B cell (primary cell): Measurements from ENCODE around the gene LYRM9. TPM values are rescaled to one million over a fixed set of nuclear protein-coding genes. Genes with fewer than 3 reads are reported as not detected.

Experiments
- ATAC-seq: fragments of 200-7000 bp; cut with Tn5 transposase; one replicate; pipeline ENCODE4 v1.10.0; 2021; ENCODE audit warnings: low read depth, mild to moderate bottlenecking, moderate number of reproducible peaks, moderate library complexity
- CTCF ChIA-PET: fragments of 350-600 bp; sonication (Branson Sonifier 250); formaldehyde crosslinking; loops from one replicate; lab custom pipeline; 2021; ENCODE audit warnings: antibody characterized with exemption, inconsistent platforms; lab: Charles Lee
- POLR2A ChIA-PET: fragments of 350-600 bp; sonication (Branson Sonifier 250); formaldehyde crosslinking; loops from one replicate; lab custom pipeline; 2021; ENCODE audit warnings: antibody characterized with exemption; lab: Charles Lee
- DNase-seq: peaks from one replicate; pipeline ENCODE4 v3.0.0; 2013
- H2AFZ ChIP-seq: 2 replicates; pipeline ENCODE4 v1.6.1; 2012; ENCODE audit warnings: mild to moderate bottlenecking, low read depth, low read length; ENCODE audit not compliant: insufficient read depth, poor library complexity, severe bottlenecking
- H3K27ac ChIP-seq, 2 donors: 1 replicate in 1 of 2; 2 replicates in 1 of 2; pipeline ENCODE4 v1.5.1; 2012 to 2013; ENCODE audit warnings: low read length in 2 of 2, mild to moderate bottlenecking in 2 of 2, moderate library complexity in 1 of 2
- H3K27me3 ChIP-seq, 4 experiments: fragments of 200-600 bp in 1 of 4; sonication (generic) in 1 of 4; replicated peaks in 1 of 4; 1 replicate in 2 of 4; 2 replicates in 2 of 4; pipeline versions ENCODE4 v1.6.1 to v1.7.0; 2013 to 2016; ENCODE audit warnings: low read length in 3 of 4, mild to moderate bottlenecking in 2 of 4, mixed read lengths in 1 of 4, moderate library complexity in 1 of 4; ENCODE audit not compliant: insufficient read depth in 4 of 4, control insufficient read depth in 3 of 4; ENCODE audit errors: control extremely low read depth in 1 of 4
- H3K36me3 ChIP-seq, 2 experiments: replicated peaks in 1 of 2; 1 replicate in 1 of 2; 2 replicates in 1 of 2; pipeline versions ENCODE4 v1.6.1 to v1.7.1; 2013; ENCODE audit warnings: low read length in 1 of 2; ENCODE audit not compliant: insufficient read depth in 2 of 2, control insufficient read depth in 1 of 2; ENCODE audit errors: control extremely low read depth in 1 of 2, extremely low read depth in 1 of 2
- H3K4me1 ChIP-seq, 2 donors: fragments of 200-600 bp in 1 of 2; sonication (generic) in 1 of 2; 1 replicate in 1 of 2; 2 replicates in 1 of 2; pipeline versions ENCODE4 v1.5.1 to v1.6.1; 2013 to 2017; ENCODE audit warnings: low read length in 2 of 2; ENCODE audit not compliant: control insufficient read depth in 2 of 2, insufficient read depth in 2 of 2
- H3K4me2 ChIP-seq: replicated peaks from 2 replicates; pipeline ENCODE3; 2012; ENCODE audit warnings: mild to moderate bottlenecking, low read depth, low read length; ENCODE audit not compliant: poor library complexity, severe bottlenecking
- H3K4me3 ChIP-seq, 5 experiments: fragments of 200-600 bp in 1 of 5; sonication (generic) in 1 of 5; 1 replicate in 3 of 5; 2 replicates in 2 of 5; pipeline versions ENCODE4 v1.5.1 to v1.7.0; 2011 to 2016; ENCODE audit warnings: low read length in 4 of 5, mild to moderate bottlenecking in 4 of 5, low read depth in 2 of 5, control low read depth in 1 of 5, moderate library complexity in 1 of 5; ENCODE audit not compliant: insufficient read depth in 1 of 5; ENCODE audit errors: control extremely low read depth in 1 of 5, extremely low read depth in 1 of 5
- H3K79me2 ChIP-seq: fragments of 200-600 bp; sonication (generic); one replicate; pipeline ENCODE4 v1.6.0; 2016; ENCODE audit warnings: low read length; ENCODE audit not compliant: control insufficient read depth, insufficient read depth
- H3K9ac ChIP-seq: fragments of 200-600 bp; sonication (generic); 2 replicates; pipeline ENCODE4 v1.6.1; 2017; ENCODE audit warnings: mild to moderate bottlenecking, low read length, moderate library complexity
- H3K9me3 ChIP-seq, 3 donors: one replicate each; pipeline versions ENCODE4 v1.6.1 to v1.7.1; 2013; ENCODE audit warnings: low read length in 2 of 3; ENCODE audit not compliant: control insufficient read depth in 2 of 3, insufficient read depth in 1 of 3; ENCODE audit errors: control extremely low read depth in 1 of 3
- H4K20me1 ChIP-seq: 2 replicates; pipeline ENCODE4 v1.6.0; 2012; ENCODE audit warnings: mild to moderate bottlenecking, low read length; ENCODE audit not compliant: insufficient read depth, control insufficient read depth, poor library complexity, severe bottlenecking
- H3K27ac Mint-ChIP-seq: one replicate; pipeline ENCODE4 v1.8.0; 2021; ENCODE audit warnings: mixed read lengths
- H3K27me3 Mint-ChIP-seq: one replicate; pipeline ENCODE4 v1.8.0; 2021; ENCODE audit warnings: mixed read lengths
- H3K4me1 Mint-ChIP-seq: one replicate; pipeline ENCODE4 v1.8.0; 2021; ENCODE audit warnings: mixed read lengths
- H3K4me3 Mint-ChIP-seq: one replicate; pipeline ENCODE4 v1.8.0; 2021; ENCODE audit warnings: mixed read lengths
- H3K9me3 Mint-ChIP-seq: one replicate; pipeline ENCODE4 v1.8.0; 2022; ENCODE audit warnings: mixed read lengths; ENCODE audit not compliant: insufficient read depth
- EZH2 ChIP-seq: IDR thresholded peaks from 2 replicates; pipeline ENCODE4 v1.6.1; 2012; ENCODE audit warnings: borderline replicate concordance, low read depth, mild to moderate bottlenecking, moderate library complexity, low read length; ENCODE audit not compliant: insufficient read depth, poor library complexity, severe bottlenecking
- WGBS: methylation state at CpG from one replicate; pipeline ENCODE4 v1.1.5; 2013; ENCODE audit warnings: missing lambda C conversion rate; ENCODE audit not compliant: insufficient coverage; 5-methylcytosine and 5-hydroxymethylcytosine counted together
- intact Hi-C: fragments of 100-400 bp; cut with micrococcal nuclease; formaldehyde crosslinking; loops from one replicate; pipeline ENCODE4 v1.10.0; 2022
- polyA plus RNA-seq: library from polyadenylated mRNA; depleted of rRNA; stranded (reverse); fragments of >200 nt; gene quantifications from 2 replicates; pipeline ENCODE4 v1.2.3, GENCODE V29; 2012
- total RNA-seq, 2 donors: library from RNA; stranded (reverse); fragments of 120-200 nt in 1 of 2; gene quantifications; 1 replicate in 1 of 2; 2 replicates in 1 of 2; pipeline versions ENCODE4 v1.2.3 to v1.2.4, GENCODE V29; 2013 to 2022
- TF ChIP-seq, protein P1 (sequence below): fragments of 200-600 bp; IDR thresholded peaks from one replicate; pipeline ENCODE4 v1.8.0; 2022; ENCODE audit warnings: antibody characterized with exemption, mild to moderate bottlenecking

LYRM9 gene
- total and polyA plus RNA-seq, 2 donors (not counting 1 experiment from before 2014, with no cell fraction given), result 12.1 to 14.2 TPM

GRCh38 chr17:27878776-27879562, 14.2 kb downstream of the LYRM9 start:
- H3K27ac ChIP-seq, result no peak overlapping the region
- H3K36me3 ChIP-seq, result peaks cover 0 to 10% of the 10 kb centered on the region in 2 experiments
- intact Hi-C loops, result no loop called here
- no peak overlapping the region for H3K9ac ChIP-seq
- H3K4me1 Mint-ChIP-seq, result no peaks in the 10 kb centered on the region
- ChIA-PET CTCF (interaction anchor here (0.7 to 10.1 kb wide), 16 partner anchors 8 to 373 kb away, joined by 3 to 252 read pairs (median 4); partner anchors contain the start of gene LYRM9), POLR2A (no interaction called here)
- DNase-seq (no peak), ATAC-seq (no peak)
- H3K9me3 Mint-ChIP-seq, result no peaks in the 10 kb centered on the region
- H2AFZ ChIP-seq, result no peak overlapping the region
- TF ChIP-seq, protein P1, sequence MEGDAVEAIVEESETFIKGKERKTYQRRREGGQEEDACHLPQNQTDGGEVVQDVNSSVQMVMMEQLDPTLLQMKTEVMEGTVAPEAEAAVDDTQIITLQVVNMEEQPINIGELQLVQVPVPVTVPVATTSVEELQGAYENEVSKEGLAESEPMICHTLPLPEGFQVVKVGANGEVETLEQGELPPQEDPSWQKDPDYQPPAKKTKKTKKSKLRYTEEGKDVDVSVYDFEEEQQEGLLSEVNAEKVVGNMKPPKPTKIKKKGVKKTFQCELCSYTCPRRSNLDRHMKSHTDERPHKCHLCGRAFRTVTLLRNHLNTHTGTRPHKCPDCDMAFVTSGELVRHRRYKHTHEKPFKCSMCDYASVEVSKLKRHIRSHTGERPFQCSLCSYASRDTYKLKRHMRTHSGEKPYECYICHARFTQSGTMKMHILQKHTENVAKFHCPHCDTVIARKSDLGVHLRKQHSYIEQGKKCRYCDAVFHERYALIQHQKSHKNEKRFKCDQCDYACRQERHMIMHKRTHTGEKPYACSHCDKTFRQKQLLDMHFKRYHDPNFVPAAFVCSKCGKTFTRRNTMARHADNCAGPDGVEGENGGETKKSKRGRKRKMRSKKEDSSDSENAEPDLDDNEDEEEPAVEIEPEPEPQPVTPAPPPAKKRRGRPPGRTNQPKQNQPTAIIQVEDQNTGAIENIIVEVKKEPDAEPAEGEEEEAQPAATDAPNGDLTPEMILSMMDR, result no peak
- no peak for TF ChIP-seq EZH2
- H3K27me3 ChIP-seq, result no peaks in the 10 kb centered on the region
- no peaks in the 10 kb centered on the region for H4K20me1 ChIP-seq
- no peak overlapping the region for H3K27ac Mint-ChIP-seq
- no peak overlapping the region for H3K4me3 ChIP-seq
- no peaks in the 10 kb centered on the region for H3K4me1 ChIP-seq
- H3K27me3 Mint-ChIP-seq, result no peaks in the 10 kb centered on the region
- H3K9me3 ChIP-seq, result no peaks in the 10 kb centered on the region
- no peak overlapping the region for H3K4me2 ChIP-seq
- H3K4me3 Mint-ChIP-seq, result no peak overlapping the region
- WGBS, result 94% methylated on average over 13 of the region's 13 CpGs
- no peaks in the 10 kb centered on the region for H3K79me2 ChIP-seq

DNA sequence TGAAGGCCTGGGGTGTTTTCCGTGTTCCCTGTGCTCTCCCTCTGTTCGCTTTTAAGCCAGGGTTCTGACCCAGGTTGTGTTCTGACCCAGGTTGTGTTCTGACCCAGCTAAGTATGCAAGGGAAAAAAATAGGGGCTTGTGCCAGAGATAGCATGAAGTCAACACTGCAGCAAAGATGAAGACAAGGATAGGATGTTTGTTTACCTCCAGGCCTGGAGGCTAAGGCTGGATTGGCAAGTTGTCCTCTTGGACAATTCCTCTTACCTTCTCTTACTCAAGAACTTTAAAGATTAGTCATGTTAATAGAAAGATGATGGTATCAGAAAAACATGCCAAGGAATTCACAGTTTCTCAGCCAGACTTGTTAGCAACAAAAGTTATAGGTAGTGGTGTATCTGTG, 19.4 kb downstream of the LYRM9 start:
- 90% methylated on average over 2 of the region's 2 CpGs for WGBS
- ChIA-PET POLR2A (no interaction called here), CTCF (interaction anchor here (1.3 to 2.0 kb wide), 2 partner anchors 65 to 68 kb away, joined by 6 to 10 read pairs; no protein-coding TSS in a partner anchor)
- H3K79me2 ChIP-seq, result no peaks in the 10 kb centered on the region
- Mint-ChIP-seq H3K4me3 (no peak overlapping the region), H3K27ac (no peak overlapping the region), H3K4me1 (no peaks in the 10 kb centered on the region), H3K9me3 (no peaks in the 10 kb centered on the region), H3K27me3 (no peaks in the 10 kb centered on the region)
- H3K36me3 ChIP-seq, result peaks cover 0 to 11% of the 10 kb centered on the region in 2 experiments
- no peak overlapping the region for H3K4me3 ChIP-seq
- ATAC-seq, result no peak
- no peaks in the 10 kb centered on the region for H3K27me3 ChIP-seq
- no peaks in the 10 kb centered on the region for H3K4me1 ChIP-seq
- DNase-seq, result no peak
- TF ChIP-seq EZH2, result no peak
- TF ChIP-seq, protein P1, result no peak
- no peaks in the 10 kb centered on the region for H4K20me1 ChIP-seq
- H3K9ac ChIP-seq, result no peak overlapping the region
- no peaks in the 10 kb centered on the region for H3K9me3 ChIP-seq
- intact Hi-C loops, result no loop called here
- no peak overlapping the region for H2AFZ ChIP-seq
- H3K4me2 ChIP-seq, result no peak overlapping the region
- H3K27ac ChIP-seq, result no peak overlapping the region
